VCaP (cell line): Measurements from ENCODE around the gene SEZ6L.

Source experiments
- H3K27ac ChIP-seq: fragments of 450-650 bp; 2 replicates; pipeline ENCODE4 v1.5.1; 2017
- CTCF ChIP-seq: fragments of 450-650 bp; conservative IDR thresholded peaks from 2 replicates; pipeline ENCODE4 v1.5.1; 2017; ENCODE audit warnings: mild to moderate bottlenecking, moderate library complexity

SEZ6L gene

GRCh38 chr22:26225207-26225606 is 55.9 kb downstream of the SEZ6L start:
- no peak overlapping the region for H3K27ac ChIP-seq
- no peak for TF ChIP-seq CTCF

DNA sequence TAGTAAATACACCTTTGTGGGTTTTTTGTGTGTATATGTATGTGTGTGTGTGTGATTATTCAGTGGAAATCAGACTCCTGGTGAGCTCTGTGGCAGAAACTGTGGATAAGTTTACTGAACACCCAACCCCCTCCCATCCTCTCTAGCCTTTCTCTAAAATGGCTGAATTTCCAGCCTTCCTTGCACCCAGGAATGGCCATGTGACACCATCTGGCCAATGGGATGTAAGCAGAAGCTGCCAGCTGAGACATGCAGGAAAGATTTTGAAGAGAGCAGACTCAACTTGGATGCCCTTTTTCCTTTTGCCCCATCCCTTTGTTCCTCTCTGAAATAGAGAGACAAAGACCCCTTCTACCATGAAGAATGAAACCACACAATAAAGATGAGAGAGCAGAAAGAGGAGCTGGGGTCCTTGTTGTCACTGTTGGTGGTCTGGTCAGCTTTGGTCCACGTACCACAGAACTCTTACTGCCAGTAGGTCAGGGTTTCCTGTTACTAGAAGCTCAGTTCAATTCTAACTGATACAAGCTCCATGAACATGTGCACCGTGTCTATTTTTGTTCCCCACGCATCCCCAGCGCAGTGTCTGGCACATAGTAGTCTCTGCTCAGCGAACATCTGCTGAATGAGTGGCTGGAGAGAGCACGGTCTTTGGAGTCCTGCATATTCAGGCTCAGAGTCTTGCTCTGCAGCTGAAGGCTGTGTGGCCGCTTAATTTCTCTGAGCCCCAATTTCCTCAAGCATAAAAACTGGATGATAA is 57.5 kb downstream of the SEZ6L start:
- TF ChIP-seq CTCF: no peak
- no peak overlapping the region for H3K27ac ChIP-seq

DNA sequence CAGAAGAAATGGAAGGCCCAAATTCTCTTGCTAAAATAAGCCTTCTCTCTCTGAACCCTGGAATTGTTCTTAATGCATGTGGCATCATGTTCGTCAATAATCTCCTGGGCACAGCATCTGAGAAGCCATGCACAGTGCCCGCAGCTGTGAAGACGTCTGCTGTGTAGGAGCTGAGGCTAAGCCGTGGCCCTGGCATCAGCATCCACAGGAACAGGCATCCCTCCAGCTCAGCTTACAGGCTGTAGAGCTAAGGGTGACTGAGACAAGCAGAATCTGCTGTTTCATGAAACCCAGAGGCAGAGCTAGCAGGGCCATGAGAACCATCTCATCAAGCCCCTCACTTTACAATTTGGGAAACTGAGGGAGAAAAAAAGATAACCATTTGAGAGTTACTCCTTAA is 60.6 kb downstream of the SEZ6L start:
- no peak overlapping the region for H3K27ac ChIP-seq
- no peak for TF ChIP-seq CTCF

DNA sequence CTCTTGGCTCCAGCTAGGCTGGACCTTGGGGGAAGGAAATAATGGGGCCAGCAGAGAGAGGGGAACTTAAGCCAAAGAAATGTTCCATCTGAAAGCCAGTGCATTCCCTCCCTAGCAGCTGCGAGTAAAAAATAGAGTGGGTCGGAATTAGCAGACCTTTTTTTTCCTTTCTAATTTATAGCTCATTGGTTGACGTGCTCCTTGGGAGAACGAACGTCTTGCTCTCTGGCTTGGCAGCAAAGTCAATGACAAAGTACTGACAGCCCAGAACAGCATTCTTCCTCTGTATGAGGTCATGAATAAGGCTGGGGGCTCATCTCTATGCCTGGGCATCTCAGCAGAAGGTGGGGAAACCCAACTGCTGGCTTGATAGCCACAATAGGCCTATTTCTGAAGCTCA is 65.0 kb downstream of the SEZ6L start:
- no peak overlapping the region for H3K27ac ChIP-seq

GRCh38 chr22:26235792-26236487 is 66.7 kb downstream of the SEZ6L start:
- TF ChIP-seq CTCF: no peak
- H3K27ac ChIP-seq: no peak overlapping the region

More for the DNA sequence above, 65.0 kb downstream of the SEZ6L start:
- no peak for TF ChIP-seq CTCF

DNA sequence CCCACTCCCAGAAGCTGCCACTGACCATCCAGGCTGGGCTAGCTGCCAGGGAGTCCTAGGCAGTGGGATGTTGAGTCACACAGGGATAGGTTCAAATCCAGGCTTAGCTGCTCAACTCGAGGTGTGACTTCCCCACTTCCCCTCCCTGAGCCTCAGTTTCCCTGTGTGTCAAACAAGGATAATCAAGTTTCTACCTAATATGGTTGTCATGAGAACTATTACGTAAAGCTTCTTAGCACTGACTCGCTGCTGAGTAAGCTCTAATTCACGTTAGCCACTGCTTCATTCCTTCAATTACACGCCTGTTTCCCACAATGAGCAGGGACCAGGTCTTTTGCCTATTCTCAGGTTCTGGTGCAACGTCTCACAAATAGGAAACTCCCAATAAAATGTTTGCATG is 67.7 kb downstream of the SEZ6L start:
- no peak for TF ChIP-seq CTCF
- H3K27ac ChIP-seq: no peak overlapping the region

DNA sequence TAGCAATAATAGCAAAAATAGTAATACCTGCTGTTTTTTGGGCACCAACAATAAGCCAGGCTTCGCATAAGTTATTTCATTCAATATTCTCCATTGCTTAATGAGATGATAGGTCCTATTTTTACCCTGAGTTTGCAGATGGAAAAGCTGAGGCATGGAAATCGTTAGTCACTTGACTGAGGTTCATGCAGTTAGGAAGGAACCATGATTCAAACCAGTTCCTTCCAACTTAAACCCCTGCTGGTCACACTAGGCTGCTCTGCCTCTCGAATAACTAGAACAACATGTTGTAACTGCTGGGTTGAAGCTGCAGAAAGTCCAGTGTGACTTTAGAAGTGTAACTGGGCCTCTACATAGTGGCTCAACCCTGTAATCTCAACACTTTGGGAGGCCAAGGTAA is 69.3 kb downstream of the SEZ6L start:
- TF ChIP-seq CTCF: no peak
- no peak overlapping the region for H3K27ac ChIP-seq
